A673 (cell line): ENCODE data around the gene ST7L. TPM values are rescaled to one million over a fixed set of nuclear protein-coding genes. Genes with fewer than 3 reads are reported as not detected.

Experiments
- BruUV-seq: library from RNA; stranded (reverse); fragments of 400-500 nt; replicated peaks from 2 replicates; lab custom pipeline; 2021; lab: Mats Ljungman, UMichigan
- CTCF ChIA-PET: fragments of 300-600 bp; sonication (Branson Sonifier 250); formaldehyde crosslinking; loops from one replicate; lab custom pipeline; 2022; ENCODE audit warnings: antibody characterized with exemption; lab: Charles Lee
- POLR2A ChIA-PET: fragments of 300-600 bp; sonication (Branson Sonifier 250); formaldehyde crosslinking; loops from one replicate; lab custom pipeline; 2022; ENCODE audit warnings: antibody characterized with exemption; ENCODE audit not compliant: low non-redundant PET; lab: Charles Lee
- DNase-seq: peaks from one replicate; pipeline ENCODE4 v3.0.0-alpha.2; 2015; ENCODE audit warnings: low spot score
- H3K27ac ChIP-seq: fragments of 200-600 bp; sonication (generic); 2 replicates; pipeline ENCODE4 v1.5.1; 2016; ENCODE audit warnings: mixed run types, low read depth, mild to moderate bottlenecking, mixed read lengths, antibody characterized with exemption, low read length; ENCODE audit not compliant: poor library complexity, severe bottlenecking
- H3K27me3 ChIP-seq: fragments of 200-600 bp; sonication (generic); replicated peaks from 2 replicates; pipeline ENCODE4 v1.6.1; 2017; ENCODE audit warnings: mixed run types, low read depth, mild to moderate bottlenecking, mixed read lengths, antibody characterized with exemption, low read length; ENCODE audit not compliant: insufficient read depth, poor library complexity
- H3K36me3 ChIP-seq: fragments of 200-600 bp; sonication (generic); 2 replicates; pipeline ENCODE4 v1.6.1; 2016; ENCODE audit warnings: mixed run types, mild to moderate bottlenecking, mixed read lengths, antibody characterized with exemption, low read length; ENCODE audit not compliant: insufficient read depth, poor library complexity, severe bottlenecking
- H3K4me1 ChIP-seq: fragments of 200-600 bp; sonication (generic); 2 replicates; pipeline ENCODE4 v1.6.1; 2017; ENCODE audit warnings: mixed run types, mild to moderate bottlenecking, mixed read lengths, antibody characterized with exemption, low read length; ENCODE audit not compliant: insufficient read depth, poor library complexity, severe bottlenecking
- H3K4me3 ChIP-seq: fragments of 200-600 bp; sonication (generic); 2 replicates; pipeline ENCODE4 v1.5.1; 2016; ENCODE audit warnings: low read depth, mixed run types, mild to moderate bottlenecking, mixed read lengths, low read length; ENCODE audit not compliant: poor library complexity, severe bottlenecking
- H3K9me3 ChIP-seq: fragments of 200-600 bp; sonication (generic); 2 replicates; pipeline ENCODE4 v1.6.1; 2016; ENCODE audit warnings: mixed run types, low read depth, mild to moderate bottlenecking, mixed read lengths, antibody characterized with exemption, low read length; ENCODE audit not compliant: poor library complexity, severe bottlenecking
- EZH2 ChIP-seq: fragments of 200-600 bp; sonication (generic); IDR thresholded peaks from 2 replicates; pipeline ENCODE4 v1.6.1; 2017; ENCODE audit warnings: borderline replicate concordance, low read depth, mild to moderate bottlenecking, mixed read lengths, antibody characterized with exemption, low read length; ENCODE audit not compliant: poor library complexity, severe bottlenecking
- intact Hi-C: fragments of 100-400 bp; cut with micrococcal nuclease; formaldehyde crosslinking; loops from one replicate; pipeline ENCODE4 v1.10.0; 2022; ENCODE audit not compliant: unreplicated experiment
- total RNA-seq: library from RNA; stranded (reverse); gene quantifications from 2 replicates; pipeline ENCODE4 v1.2.3, GENCODE V29; 2021
- TF ChIP-seq, protein P1 (sequence below): fragments of 300-800, 200-600 bp; sonication (generic); conservative IDR thresholded peaks from 2 replicates; pipeline ENCODE4 v1.5.1; 2017; ENCODE audit warnings: low read depth, mild to moderate bottlenecking, antibody characterized with exemption, low read length, moderate library complexity, mixed read lengths

Gene ST7L
- total RNA-seq, 1 experiment from 2014 or later: 29.6 TPM

DNA sequence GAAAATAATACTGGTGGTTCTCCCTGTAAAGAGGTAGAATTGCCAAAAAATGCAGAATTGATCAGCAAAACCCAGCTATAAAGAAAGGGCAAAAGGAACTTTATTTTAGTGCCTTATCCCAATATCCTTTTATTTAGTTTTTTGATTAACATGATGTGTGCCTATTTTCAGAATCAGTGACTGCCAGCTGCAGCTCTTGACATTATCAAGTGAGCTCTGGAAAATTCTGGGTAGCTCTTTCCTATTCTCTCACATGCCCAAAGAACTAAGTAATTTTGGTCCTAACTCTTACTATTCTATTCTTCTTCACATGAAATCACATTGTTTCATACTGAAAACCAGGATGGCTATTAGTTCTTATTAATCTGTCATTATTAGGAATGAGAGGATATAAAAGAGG, 88.1 kb downstream of the ST7L start:
- CTCF ChIA-PET: no interaction called here
- no peak overlapping the region for H3K4me3 ChIP-seq
- no peaks in the 10 kb centered on the region for H3K36me3 ChIP-seq
- no peak overlapping the region for H3K27ac ChIP-seq
- no peak for DNase-seq
- no peak for TF ChIP-seq EZH2
- no peaks in the 10 kb centered on the region for H3K27me3 ChIP-seq
- no TSS peak for BruUV-seq
- peaks cover 16% of the 10 kb centered on the region for H3K4me1 ChIP-seq
- intact Hi-C loops: no loop called here
- POLR2A ChIA-PET: no interaction called here
- no peaks in the 10 kb centered on the region for H3K9me3 ChIP-seq

GRCh38 chr1:112529301-112529700, 89.6 kb downstream of the ST7L start:
- DNase-seq: no peak
- intact Hi-C loops: no loop called here
- H3K4me1 ChIP-seq: peaks cover 16% of the 10 kb centered on the region
- no peak overlapping the region for H3K27ac ChIP-seq
- BruUV-seq: no TSS peak
- H3K27me3 ChIP-seq: no peaks in the 10 kb centered on the region
- ChIA-PET POLR2A (no interaction called here), CTCF (no interaction called here)
- H3K36me3 ChIP-seq: no peaks in the 10 kb centered on the region
- H3K4me3 ChIP-seq: no peak overlapping the region
- no peaks in the 10 kb centered on the region for H3K9me3 ChIP-seq
- no peak for TF ChIP-seq EZH2
- TF ChIP-seq, protein P1, sequence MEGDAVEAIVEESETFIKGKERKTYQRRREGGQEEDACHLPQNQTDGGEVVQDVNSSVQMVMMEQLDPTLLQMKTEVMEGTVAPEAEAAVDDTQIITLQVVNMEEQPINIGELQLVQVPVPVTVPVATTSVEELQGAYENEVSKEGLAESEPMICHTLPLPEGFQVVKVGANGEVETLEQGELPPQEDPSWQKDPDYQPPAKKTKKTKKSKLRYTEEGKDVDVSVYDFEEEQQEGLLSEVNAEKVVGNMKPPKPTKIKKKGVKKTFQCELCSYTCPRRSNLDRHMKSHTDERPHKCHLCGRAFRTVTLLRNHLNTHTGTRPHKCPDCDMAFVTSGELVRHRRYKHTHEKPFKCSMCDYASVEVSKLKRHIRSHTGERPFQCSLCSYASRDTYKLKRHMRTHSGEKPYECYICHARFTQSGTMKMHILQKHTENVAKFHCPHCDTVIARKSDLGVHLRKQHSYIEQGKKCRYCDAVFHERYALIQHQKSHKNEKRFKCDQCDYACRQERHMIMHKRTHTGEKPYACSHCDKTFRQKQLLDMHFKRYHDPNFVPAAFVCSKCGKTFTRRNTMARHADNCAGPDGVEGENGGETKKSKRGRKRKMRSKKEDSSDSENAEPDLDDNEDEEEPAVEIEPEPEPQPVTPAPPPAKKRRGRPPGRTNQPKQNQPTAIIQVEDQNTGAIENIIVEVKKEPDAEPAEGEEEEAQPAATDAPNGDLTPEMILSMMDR: no peak

- peak; percentile 31 for DNase-seq
- Histone ChIP-seq H3K27me3 (no peaks in the 10 kb centered on the region), H3K4me1 (peaks cover 16% of the 10 kb centered on the region), H3K36me3 (no peaks in the 10 kb centered on the region), H3K4me3 (no peak overlapping the region), H3K27ac (no peak overlapping the region), H3K9me3 (no peaks in the 10 kb centered on the region)
- intact Hi-C loops: no loop called here
- BruUV-seq: no TSS peak
- POLR2A ChIA-PET: no interaction called here
- TF ChIP-seq EZH2: no peak
- TF ChIP-seq, protein P1: no peak
- CTCF ChIA-PET: no interaction called here
These were observed 90.9 kb downstream of the ST7L start for GRCh38 chr1:112528076-112528475.

DNA sequence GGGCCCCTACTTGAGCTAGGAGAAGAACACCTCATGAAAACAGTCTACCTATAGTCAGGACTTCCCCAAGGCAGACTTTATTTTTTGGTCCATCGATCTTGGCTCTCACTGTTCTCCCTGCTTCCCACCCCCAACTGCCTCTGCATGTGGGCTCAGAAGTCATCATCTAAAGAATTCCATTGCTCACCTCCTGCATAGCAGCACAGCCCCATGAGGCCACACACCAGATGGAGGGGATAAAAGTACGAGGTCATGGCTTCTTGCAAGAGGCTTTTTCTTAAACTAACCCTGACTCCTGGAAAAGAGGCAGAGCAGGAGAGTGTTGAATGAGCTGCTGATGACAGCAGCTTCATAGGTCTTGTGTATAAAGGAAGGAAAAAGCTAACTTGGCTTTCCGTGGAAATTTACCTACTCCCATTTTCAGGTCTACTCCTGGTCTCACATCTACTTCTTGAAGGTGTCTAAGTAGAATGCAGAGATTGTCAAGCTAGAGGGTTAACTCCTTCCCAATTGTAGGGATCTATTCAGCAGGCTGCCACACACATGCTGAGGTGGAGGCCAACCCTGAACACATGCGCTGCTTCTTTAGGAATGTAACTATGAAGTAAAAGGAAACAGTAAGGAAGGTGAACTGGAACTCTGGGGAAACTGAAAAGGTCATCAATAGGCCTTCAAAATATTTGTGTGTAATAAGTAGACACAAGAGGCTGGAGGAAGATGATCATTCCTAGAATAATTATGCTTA, 91.5 kb downstream of the ST7L start:
- H3K27me3 ChIP-seq: no peaks in the 10 kb centered on the region
- H3K9me3 ChIP-seq: no peaks in the 10 kb centered on the region
- no peak overlapping the region for H3K27ac ChIP-seq
- DNase-seq: no peak
- intact Hi-C loops: no loop called here
- no peaks in the 10 kb centered on the region for H3K36me3 ChIP-seq
- no peak overlapping the region for H3K4me3 ChIP-seq
- BruUV-seq: no TSS peak
- POLR2A ChIA-PET: no interaction called here
- CTCF ChIA-PET: no interaction called here
- peaks cover 16% of the 10 kb centered on the region for H3K4me1 ChIP-seq
- TF ChIP-seq, protein P1: no peak
- no peak for TF ChIP-seq EZH2
